ENCODE data around the gene PLEKHG2.

GRCh38 chr19:39473443-39473960 lies 61.0 kb downstream of the PLEKHG2 start:
- TF ChIP-seq, protein P1, sequence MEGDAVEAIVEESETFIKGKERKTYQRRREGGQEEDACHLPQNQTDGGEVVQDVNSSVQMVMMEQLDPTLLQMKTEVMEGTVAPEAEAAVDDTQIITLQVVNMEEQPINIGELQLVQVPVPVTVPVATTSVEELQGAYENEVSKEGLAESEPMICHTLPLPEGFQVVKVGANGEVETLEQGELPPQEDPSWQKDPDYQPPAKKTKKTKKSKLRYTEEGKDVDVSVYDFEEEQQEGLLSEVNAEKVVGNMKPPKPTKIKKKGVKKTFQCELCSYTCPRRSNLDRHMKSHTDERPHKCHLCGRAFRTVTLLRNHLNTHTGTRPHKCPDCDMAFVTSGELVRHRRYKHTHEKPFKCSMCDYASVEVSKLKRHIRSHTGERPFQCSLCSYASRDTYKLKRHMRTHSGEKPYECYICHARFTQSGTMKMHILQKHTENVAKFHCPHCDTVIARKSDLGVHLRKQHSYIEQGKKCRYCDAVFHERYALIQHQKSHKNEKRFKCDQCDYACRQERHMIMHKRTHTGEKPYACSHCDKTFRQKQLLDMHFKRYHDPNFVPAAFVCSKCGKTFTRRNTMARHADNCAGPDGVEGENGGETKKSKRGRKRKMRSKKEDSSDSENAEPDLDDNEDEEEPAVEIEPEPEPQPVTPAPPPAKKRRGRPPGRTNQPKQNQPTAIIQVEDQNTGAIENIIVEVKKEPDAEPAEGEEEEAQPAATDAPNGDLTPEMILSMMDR (IDR thresholded peaks at IDR 0.05; ENCODE audit: low read length), result no peak
- no peak for TF ChIP-seq EZH2 (optimal IDR thresholded peaks at IDR 0.05; ENCODE audit: low read depth, low read length)
